Neuronal stem cell (in vitro differentiated cells): ENCODE data around the gene SBNO2.

ENCODE experiments used
- DNase-seq: peaks from one replicate; pipeline ENCODE4 v3.0.0-alpha.2; 2013; ENCODE audit warnings: low spot score
- H2AFZ ChIP-seq: one replicate; pipeline ENCODE4 v1.6.1; 2013; ENCODE audit warnings: mild to moderate bottlenecking, low read length, inconsistent platforms
- H2AK5ac ChIP-seq: 2 replicates; pipeline ENCODE4 v1.6.1; 2013; ENCODE audit warnings: low read depth, mild to moderate bottlenecking, inconsistent platforms, low read length, moderate library complexity, mixed read lengths
- H2BK120ac ChIP-seq: 2 replicates; pipeline ENCODE4 v1.6.1; 2013; ENCODE audit warnings: low read depth, mild to moderate bottlenecking, inconsistent platforms, low read length, moderate library complexity, mixed read lengths
- H2BK12ac ChIP-seq: one replicate; pipeline ENCODE4 v1.6.1; 2013; ENCODE audit warnings: low read length, inconsistent platforms
- H2BK15ac ChIP-seq: 2 replicates; pipeline ENCODE4 v1.6.1; 2013; ENCODE audit warnings: mild to moderate bottlenecking, low read length, inconsistent platforms, mixed read lengths
- H2BK5ac ChIP-seq: one replicate; pipeline ENCODE4 v1.6.1; 2013; ENCODE audit warnings: inconsistent platforms, mild to moderate bottlenecking, low read length, moderate library complexity
- H3K14ac ChIP-seq: one replicate; pipeline ENCODE4 v1.6.1; 2013; ENCODE audit warnings: low read length, inconsistent platforms
- H3K18ac ChIP-seq: 2 replicates; pipeline ENCODE4 v1.6.1; 2013; ENCODE audit warnings: low read length, inconsistent platforms
- H3K23ac ChIP-seq: 2 replicates; pipeline ENCODE4 v1.6.1; 2013; ENCODE audit warnings: low read depth, mild to moderate bottlenecking, mixed read lengths, low read length, inconsistent platforms; ENCODE audit not compliant: poor library complexity
- H3K27ac ChIP-seq: replicated peaks from 3 replicates; pipeline ENCODE4 v1.5.1; 2013; ENCODE audit warnings: low read length, inconsistent platforms
- H3K27me3 ChIP-seq, 3 experiments: 2 replicates each; pipeline ENCODE4 v1.6.1; 2013; ENCODE audit warnings: low read length in 3 of 3, mild to moderate bottlenecking in 2 of 3, inconsistent platforms in 1 of 3, low read depth in 1 of 3, mixed read lengths in 1 of 3, moderate library complexity in 1 of 3; ENCODE audit not compliant: control insufficient read depth in 3 of 3, insufficient read depth in 3 of 3
- H3K36me3 ChIP-seq, 2 donors: replicated peaks in 1 of 2; 2 replicates each; pipeline ENCODE4 v1.6.1; 2013; ENCODE audit warnings: low read length in 2 of 2; ENCODE audit not compliant: control insufficient read depth in 2 of 2, insufficient read depth in 2 of 2
- H3K4ac ChIP-seq: 2 replicates; pipeline ENCODE4 v1.6.1; 2013; ENCODE audit warnings: inconsistent platforms, mild to moderate bottlenecking, low read length, moderate library complexity
- H3K4me1 ChIP-seq, 2 donors: 1 replicate in 1 of 2; 2 replicates in 1 of 2; pipeline ENCODE4 v1.6.1; 2013; ENCODE audit warnings: low read length in 2 of 2, low read depth in 1 of 2; ENCODE audit not compliant: control insufficient read depth in 2 of 2, insufficient read depth in 1 of 2
- H3K4me2 ChIP-seq: one replicate; pipeline ENCODE4 v1.6.1; 2013; ENCODE audit warnings: mild to moderate bottlenecking, low read length, inconsistent platforms; ENCODE audit not compliant: insufficient read depth, poor library complexity, severe bottlenecking
- H3K4me3 ChIP-seq, 2 donors: 2 replicates each; pipeline ENCODE4 v1.5.1; 2013; ENCODE audit warnings: low read length in 2 of 2, mild to moderate bottlenecking in 2 of 2, inconsistent platforms in 1 of 2, moderate library complexity in 1 of 2
- H3K79me1 ChIP-seq: one replicate; pipeline ENCODE4 v1.6.1; 2013; ENCODE audit warnings: low read depth, mild to moderate bottlenecking, inconsistent platforms, low read length, moderate library complexity
- H3K9ac ChIP-seq: one replicate; pipeline ENCODE4 v1.6.1; 2013; ENCODE audit warnings: mild to moderate bottlenecking, low read depth, low read length, inconsistent platforms; ENCODE audit not compliant: poor library complexity
- H3K9me3 ChIP-seq, 2 donors: replicated peaks in 1 of 2; 2 replicates each; pipeline versions ENCODE3 to v1.6.1; 2013; ENCODE audit warnings: low read length in 2 of 2, mild to moderate bottlenecking in 2 of 2, inconsistent platforms in 1 of 2, low read depth in 1 of 2, mixed read lengths in 1 of 2, moderate library complexity in 1 of 2; ENCODE audit not compliant: control insufficient read depth in 2 of 2, insufficient read depth in 1 of 2
- H4K8ac ChIP-seq: one replicate; pipeline ENCODE4 v1.6.1; 2013; ENCODE audit warnings: low read depth, mild to moderate bottlenecking, inconsistent platforms, low read length, moderate library complexity
- H4K91ac ChIP-seq: one replicate; pipeline ENCODE4 v1.6.1; 2013; ENCODE audit warnings: low read length, low read depth, mild to moderate bottlenecking, inconsistent platforms; ENCODE audit not compliant: poor library complexity
- WGBS, 2 donors: extraction: QIAGEN DNeasy Blood & Tissue Kit; methylation state at CpG; one replicate each; pipeline ENCODE4 v1.1.7; 2013; ENCODE audit warnings: missing lambda C conversion rate in 2 of 2, mixed read lengths in 1 of 2; ENCODE audit not compliant: insufficient read length in 2 of 2, insufficient replicate concordance in 1 of 2; ENCODE audit errors: extremely low coverage in 2 of 2; 5-methylcytosine and 5-hydroxymethylcytosine counted together

The SBNO2 gene

DNA sequence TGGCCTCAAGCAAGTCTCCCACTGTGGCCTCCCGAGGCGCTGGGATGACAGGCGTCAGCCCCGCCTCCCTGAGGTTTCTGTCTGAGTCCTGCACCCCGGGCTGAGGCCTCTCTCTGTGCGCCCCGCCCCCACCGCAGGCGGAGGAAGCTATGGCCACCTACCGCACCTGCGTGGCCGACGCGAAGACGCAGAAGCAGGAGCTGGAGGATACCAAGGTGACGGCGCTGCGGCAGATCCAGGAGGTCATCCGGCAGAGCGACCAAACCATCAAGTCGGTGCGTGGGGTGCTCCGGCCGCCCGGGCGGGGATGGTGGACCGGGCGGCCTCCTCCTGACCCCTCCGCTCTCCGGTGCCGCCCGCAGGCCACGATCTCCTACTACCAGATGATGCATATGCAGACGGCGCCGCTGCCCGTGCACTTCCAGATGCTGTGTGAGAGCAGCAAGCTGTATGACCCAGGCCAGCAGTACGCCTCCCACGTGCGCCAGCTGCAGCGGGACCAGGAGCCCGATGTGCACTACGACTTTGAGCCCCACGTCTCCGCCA lies 94.4 kb downstream of the SBNO2 start:
- H2BK5ac ChIP-seq = no peak overlapping the region

DNA sequence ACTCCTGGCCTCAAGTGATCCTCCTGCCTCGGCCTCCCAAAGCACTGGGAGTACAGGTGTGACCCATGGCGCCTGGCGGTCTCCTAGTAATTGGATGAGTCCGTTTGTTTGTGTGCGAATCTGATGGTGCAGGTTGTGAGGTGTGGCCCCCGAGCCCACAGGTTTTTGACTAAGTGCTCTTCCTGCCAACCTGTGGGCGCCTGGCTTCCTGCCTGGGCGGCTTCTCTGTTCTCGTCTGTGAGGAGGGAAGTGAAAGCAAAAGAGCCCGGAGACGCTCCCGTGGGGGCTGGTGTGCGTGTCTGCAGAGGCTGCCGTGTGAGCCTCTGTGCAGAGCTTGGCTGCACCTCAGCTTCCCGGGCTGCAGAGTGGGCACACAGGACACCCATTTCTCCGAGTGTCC lies 97.1 kb downstream of the SBNO2 start:
- Histone ChIP-seq H4K8ac (no peak overlapping the region), H2BK120ac (no peak overlapping the region), H3K18ac (no peak overlapping the region), H3K79me1 (peaks cover 5% of the 10 kb centered on the region), H2AK5ac (no peak overlapping the region), H2AFZ (no peak overlapping the region), H3K36me3 (peaks cover 6 to 53% of the 10 kb centered on the region in 2 donors), H3K27me3 (no peaks in the 10 kb centered on the region), H3K4me1 (no peaks in the 10 kb centered on the region), H3K9me3 (no peaks in the 10 kb centered on the region), H4K91ac (no peak overlapping the region), H2BK5ac (no peak overlapping the region), H3K4me2 (no peak overlapping the region), H3K4me3 (no peak overlapping the region), H3K4ac (no peak overlapping the region), H2BK12ac (no peak overlapping the region), H3K27ac (no peak overlapping the region), H2BK15ac (no peak overlapping the region), H3K9ac (no peak overlapping the region), H3K23ac (no peak overlapping the region), H3K14ac (no peak overlapping the region)
- no CpG with 5 or more reads among the region's 16 CpGs for WGBS, 2 donors
- DNase-seq = no peak

More for the DNA sequence above, 94.4 kb downstream of the SBNO2 start:
- WGBS, 2 donors = no CpG with 5 or more reads among the region's 45 CpGs
- Histone ChIP-seq H3K9me3 (no peaks in the 10 kb centered on the region), H3K79me1 (peaks cover 6% of the 10 kb centered on the region), H2BK12ac (peak overlapping the region; percentile 22), H3K27me3 (no peaks in the 10 kb centered on the region), H2BK15ac (no peak overlapping the region), H3K23ac (no peak overlapping the region), H3K18ac (no peak overlapping the region), H3K4me3 (no peak overlapping the region), H4K91ac (no peak overlapping the region), H3K36me3 (peaks cover 12 to 57% of the 10 kb centered on the region in 2 donors), H2AFZ (no peak overlapping the region), H2BK120ac (no peak overlapping the region), H3K9ac (no peak overlapping the region), H2AK5ac (no peak overlapping the region), H3K4me2 (no peak overlapping the region), H4K8ac (no peak overlapping the region), H3K4me1 (peaks cover 0 to 2% of the 10 kb centered on the region in 2 donors), H3K14ac (no peak overlapping the region), H3K27ac (no peak overlapping the region), H3K4ac (no peak overlapping the region)
- no peak for DNase-seq

DNA sequence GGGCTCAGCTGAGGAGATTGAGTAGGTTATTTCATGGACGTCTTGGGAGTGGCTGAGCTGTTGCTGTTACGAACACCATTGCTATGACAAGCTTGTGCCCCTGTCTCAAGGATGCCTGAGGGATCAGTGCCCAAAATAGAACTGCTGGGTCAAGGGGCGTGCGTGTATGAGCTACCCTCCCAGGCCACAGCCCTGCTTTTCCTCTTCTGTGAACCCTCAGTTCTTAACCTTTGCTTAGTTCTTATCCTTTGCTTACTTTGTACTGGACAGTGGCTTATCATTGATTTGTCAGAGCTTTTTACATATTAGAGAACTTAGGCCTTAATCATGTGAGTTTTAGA lies 98.1 kb downstream of the SBNO2 start:
- no peak overlapping the region for H4K8ac ChIP-seq
- no peak overlapping the region for H3K23ac ChIP-seq
- no peak overlapping the region for H2BK12ac ChIP-seq
- WGBS, 2 donors = no CpG with 5 or more reads among the region's 4 CpGs
- no peak overlapping the region for H2BK15ac ChIP-seq
- no peak overlapping the region for H3K18ac ChIP-seq
- no peak overlapping the region for H3K4ac ChIP-seq
- no peak overlapping the region for H3K27ac ChIP-seq
- H3K9me3 ChIP-seq = no peaks in the 10 kb centered on the region
- peak overlapping the region in 1 of 2 donors; percentile 6 for H3K4me3 ChIP-seq
- peaks cover 0 to 4% (median 3%) of the 10 kb centered on the region in 3 experiments for H3K27me3 ChIP-seq
- no peak overlapping the region for H2AK5ac ChIP-seq
- H3K14ac ChIP-seq = no peak overlapping the region
- H2AFZ ChIP-seq = no peak overlapping the region
- H3K36me3 ChIP-seq = peaks cover 6 to 49% of the 10 kb centered on the region in 2 donors
- H3K79me1 ChIP-seq = peaks cover 5% of the 10 kb centered on the region
- DNase-seq = no peak
- no peaks in the 10 kb centered on the region for H3K4me1 ChIP-seq
- no peak overlapping the region for H3K9ac ChIP-seq
- no peak overlapping the region for H4K91ac ChIP-seq
- no peak overlapping the region for H2BK5ac ChIP-seq
- no peak overlapping the region for H2BK120ac ChIP-seq
- no peak overlapping the region for H3K4me2 ChIP-seq

DNA sequence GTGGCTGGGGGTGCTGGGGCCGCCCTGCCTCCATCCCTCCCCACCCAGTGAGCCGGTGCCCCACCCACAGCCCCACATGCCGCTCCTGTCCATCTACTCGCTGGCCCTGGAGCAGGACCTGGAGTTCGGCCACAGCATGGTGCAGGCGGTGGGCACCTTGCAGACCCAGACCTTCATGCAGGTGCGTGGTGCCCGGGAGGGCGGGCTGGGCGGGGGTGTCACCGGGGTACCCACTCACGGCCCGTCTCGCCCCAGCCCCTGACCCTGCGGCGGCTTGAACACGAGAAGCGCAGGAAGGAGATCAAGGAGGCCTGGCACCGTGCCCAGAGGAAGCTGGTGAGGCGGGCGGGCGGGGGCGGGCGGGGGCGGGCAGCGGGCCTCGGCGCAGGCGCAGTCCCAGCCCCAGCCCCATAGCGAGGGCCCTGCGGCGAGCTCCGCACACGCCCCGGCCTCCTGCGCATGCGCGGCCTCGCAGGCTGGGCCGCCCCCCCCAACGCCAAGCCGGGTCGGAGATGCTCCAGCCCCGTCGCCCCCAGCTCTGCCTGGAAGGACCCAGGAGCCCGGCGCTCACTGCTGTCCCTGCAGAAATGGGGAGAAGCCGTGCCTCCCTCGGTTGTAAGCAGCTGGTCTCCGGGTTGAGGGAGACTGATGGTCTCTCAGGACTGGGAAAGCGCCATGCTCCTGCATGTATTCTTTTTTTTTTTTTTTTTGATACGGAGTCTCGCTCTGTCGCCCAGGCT lies 99.4 kb downstream of the SBNO2 start:
- Histone ChIP-seq H4K91ac (no peak overlapping the region), H3K9ac (no peak overlapping the region), H2BK5ac (no peak overlapping the region), H3K4me3 (no peak overlapping the region), H3K18ac (no peak overlapping the region), H2AK5ac (no peak overlapping the region), H3K27ac (no peak overlapping the region), H3K9me3 (no peaks in the 10 kb centered on the region), H3K4me2 (no peak overlapping the region), H3K14ac (no peak overlapping the region), H2BK15ac (no peak overlapping the region), H3K27me3 (peaks cover 2 to 9% (median 4%) of the 10 kb centered on the region in 3 experiments), H3K36me3 (peaks cover 6 to 37% of the 10 kb centered on the region in 2 donors), H3K23ac (no peak overlapping the region), H3K4ac (no peak overlapping the region), H4K8ac (no peak overlapping the region), H2AFZ (no peak overlapping the region), H2BK120ac (no peak overlapping the region), H3K79me1 (peaks cover 8% of the 10 kb centered on the region), H2BK12ac (no peak overlapping the region), H3K4me1 (no peaks in the 10 kb centered on the region)
- WGBS, 2 donors = no CpG with 5 or more reads among the region's 54 CpGs
- no peak for DNase-seq
